SK-N-MC (cell line): Measurements from ENCODE around the gene TEKT5.

Experiments used
- EZH2 ChIP-seq: fragments of 200-600 bp; sonication (generic); IDR thresholded peaks from one replicate; pipeline ENCODE4 v1.6.1; 2017; ENCODE audit warnings: antibody characterized with exemption
- FOXP2 ChIP-seq: optimal IDR thresholded peaks from 2 replicates; pipeline ENCODE3; 2011; ENCODE audit warnings: mild to moderate bottlenecking, moderate library complexity; ENCODE audit not compliant: insufficient read depth; ENCODE audit errors: extremely low read length, control extremely low read depth
- POLR2AphosphoS5 ChIP-seq: IDR thresholded peaks from 2 replicates; pipeline ENCODE4 v1.6.1; 2012; ENCODE audit warnings: mild to moderate bottlenecking, low read depth, low read length, borderline replicate concordance

- TF ChIP-seq POLR2AphosphoS5 (no peak), EZH2 (no peak), FOXP2 (no peak)
Measured at GRCh38 chr16:10646581-10647263, 48.0 kb downstream of the TEKT5 start.
